ENCODE data around the gene KCNE3.
A peak's percentile ranks its signal among the peaks of the same experiment; 100 is the strongest.
"Not testable (repeated sequence)": the region's sequence is repeated elsewhere in the genome, so short reads cannot be mapped to it uniquely, and the experiment has no call there.

Gene KCNE3

GRCh38 chr11:74417860-74418508 is 49.4 kb downstream of the KCNE3 start:
- Histone ChIP-seq H3K36me3 (no peaks in the 10 kb centered on the region), H3K27ac (no peak overlapping the region), H3K4me3 (no peak overlapping the region), H3K27me3 (no peaks in the 10 kb centered on the region), H3K4me2 (peak overlapping the region in 2 of 11 experiments; percentile 13 to 43; a peak in 3 of 22 replicates), H3K9me3 (replicated peaks in 1 of 11) (no peaks in the 10 kb centered on the region), H3K4me1 (peaks cover 0 to 13% (median 0%) of the 10 kb centered on the region in 10 experiments; a peak in 6 of 20 replicates), H3K9ac (no peak overlapping the region), H4K20me1 (no peaks in the 10 kb centered on the region)
- no peak for TF ChIP-seq Cebpa-rat (IDR thresholded peaks at IDR 0.05)

GRCh38 chr11:74417379-74417804 is 50.0 kb downstream of the KCNE3 start:
- no peak for TF ChIP-seq Cebpa-rat (IDR thresholded peaks at IDR 0.05)
- Histone ChIP-seq H3K27me3 (no peaks in the 10 kb centered on the region), H3K27ac (no peak overlapping the region), H3K36me3 (no peaks in the 10 kb centered on the region), H4K20me1 (no peaks in the 10 kb centered on the region), H3K9ac (no peak overlapping the region), H3K4me1 (peaks cover 0 to 13% (median 0%) of the 10 kb centered on the region in 10 experiments; a peak in 6 of 20 replicates), H3K4me2 (no peak overlapping the region), H3K9me3 (replicated peaks in 1 of 11) (no peaks in the 10 kb centered on the region), H3K4me3 (no peak overlapping the region)

- H3K9me3 ChIP-seq (replicated peaks in 1 of 11); H3K9ac ChIP-seq; H3K27me3 ChIP-seq; H3K36me3 ChIP-seq; H3K4me3 ChIP-seq; H3K27ac ChIP-seq; H3K4me2 ChIP-seq; H4K20me1 ChIP-seq: not testable (repeated sequence)
- H3K4me1 ChIP-seq: peaks cover 0 to 13% (median 0%) of the 10 kb centered on the region in 10 experiments; a peak in 6 of 20 replicates
These were observed 50.4 kb downstream of the KCNE3 start for GRCh38 chr11:74416974-74417373.

DNA sequence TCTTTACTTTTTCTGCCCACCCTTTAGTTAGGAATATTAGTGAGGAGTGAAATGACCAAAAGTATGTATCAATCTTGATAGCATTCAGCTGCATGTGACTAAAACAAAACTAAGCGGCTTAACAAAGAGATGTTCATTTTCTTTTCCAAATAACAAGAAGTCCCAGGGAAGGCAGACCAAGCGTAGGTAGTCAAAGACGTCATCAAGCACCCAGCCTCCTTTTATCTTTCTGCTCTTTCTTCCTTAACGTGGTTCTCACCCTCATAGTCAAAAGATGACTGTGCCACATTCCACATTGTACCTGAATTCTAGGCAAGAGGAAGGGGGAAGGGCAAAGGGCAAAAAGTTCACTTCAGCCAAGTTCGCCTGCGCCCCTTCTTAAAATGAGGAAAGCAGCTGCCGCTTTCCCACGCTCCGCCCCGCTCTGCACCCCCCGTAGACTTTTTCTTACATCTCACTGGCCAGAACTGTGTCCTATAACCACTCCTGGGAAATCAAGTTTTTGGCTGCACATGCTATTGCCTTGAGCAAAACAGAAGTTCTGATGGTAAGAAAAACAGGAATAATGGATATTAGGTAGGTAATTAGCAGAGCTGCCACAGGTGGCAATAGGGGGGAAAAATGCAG is 54.5 kb downstream of the KCNE3 start:
- Histone ChIP-seq H3K9me3 (replicated peaks in 1 of 11) (no peaks in the 10 kb centered on the region), H3K36me3 (no peaks in the 10 kb centered on the region), H3K9ac (no peak overlapping the region), H4K20me1 (no peaks in the 10 kb centered on the region), H3K4me3 (no peak overlapping the region), H3K27me3 (no peaks in the 10 kb centered on the region), H3K27ac (no peak overlapping the region), H3K4me2 (no peak overlapping the region), H3K4me1 (no peaks in the 10 kb centered on the region)
- no peak for TF ChIP-seq Cebpa-rat (IDR thresholded peaks at IDR 0.05)

GRCh38 chr11:74412321-74412720 is 55.0 kb downstream of the KCNE3 start:
- H3K4me2 ChIP-seq: no peak overlapping the region
- H3K4me1 ChIP-seq: no peaks in the 10 kb centered on the region
- no peaks in the 10 kb centered on the region for H4K20me1 ChIP-seq
- H3K9me3 ChIP-seq (replicated peaks in 1 of 11): no peaks in the 10 kb centered on the region
- H3K4me3 ChIP-seq: no peak overlapping the region
- H3K27me3 ChIP-seq: no peaks in the 10 kb centered on the region
- H3K36me3 ChIP-seq: no peaks in the 10 kb centered on the region
- no peak overlapping the region for H3K27ac ChIP-seq
- H3K9ac ChIP-seq: no peak overlapping the region
- TF ChIP-seq Cebpa-rat (IDR thresholded peaks at IDR 0.05): no peak

GRCh38 chr11:74409633-74410032 is 57.7 kb downstream of the KCNE3 start:
- Histone ChIP-seq H3K9ac (no peak overlapping the region), H3K27me3 (no peaks in the 10 kb centered on the region), H3K36me3 (no peaks in the 10 kb centered on the region), H3K27ac (no peak overlapping the region), H3K4me1 (peaks cover 0 to under 1% (median 0%) of the 10 kb centered on the region in 10 experiments; a peak in 1 of 20 replicates), H3K4me2 (no peak overlapping the region), H3K4me3 (no peak overlapping the region), H4K20me1 (no peaks in the 10 kb centered on the region), H3K9me3 (replicated peaks in 1 of 11) (no peaks in the 10 kb centered on the region)
- TF ChIP-seq Cebpa-rat (IDR thresholded peaks at IDR 0.05): no peak

Measured in BLaER1 treated with 17β-estradiol and CSF1 and Interleukin-3, amounts not matched to agents 10 nM and 100 nM (cell line).